HL-60 (cell line): Measurements from ENCODE around the gene SAE1.
A peak's percentile ranks its signal among the peaks of the same experiment; 100 is the strongest.

Experiments used
- DNase-seq, 2 experiments: peaks; one replicate each; pipeline ENCODE4 v3.0.0-alpha.2; 2010 to 2020; ENCODE audit warnings: low read depth in 1 of 2, low spot score in 1 of 2
- H3K27ac ChIP-seq: fragments of 250-450 bp; sonication (Bioruptor Pico); replicated peaks from 2 replicates; pipeline ENCODE4 v1.5.1; 2020; ENCODE audit warnings: mild to moderate bottlenecking, moderate library complexity
- H3K27me3 ChIP-seq: fragments of 250-450 bp; sonication (Bioruptor Pico); 2 replicates; pipeline ENCODE4 v1.5.1; 2021; ENCODE audit warnings: mild to moderate bottlenecking, moderate library complexity; ENCODE audit not compliant: insufficient read depth, poor library complexity, severe bottlenecking
- H3K4me3 ChIP-seq: replicated peaks from 2 replicates; pipeline ENCODE4 v1.5.1; 2011; ENCODE audit warnings: mild to moderate bottlenecking, control low read depth, low read length; ENCODE audit not compliant: insufficient read depth
- GABPA ChIP-seq: IDR thresholded peaks from 2 replicates; pipeline ENCODE4 v1.6.1; 2012; ENCODE audit warnings: low read depth
- POLR2AphosphoS5 ChIP-seq: IDR thresholded peaks from 2 replicates; pipeline ENCODE4 v1.6.1; 2012; ENCODE audit warnings: low read depth
- REST ChIP-seq: IDR thresholded peaks from 2 replicates; pipeline ENCODE4 v1.6.1; 2012; ENCODE audit warnings: low read depth; ENCODE audit not compliant: insufficient replicate concordance
- SPI1 ChIP-seq: IDR thresholded peaks from 2 replicates; pipeline ENCODE4 v1.6.1; 2012; ENCODE audit warnings: low read depth, mild to moderate bottlenecking, borderline replicate concordance
- TF ChIP-seq, protein P1 (sequence below): IDR thresholded peaks from one replicate; pipeline ENCODE4 v1.5.1; 2011; ENCODE audit warnings: low read length, control low read depth, inconsistent platforms; ENCODE audit not compliant: insufficient read depth

SAE1 gene

GRCh38 chr19:47156861-47157430 lies 26.3 kb downstream of the SAE1 start:
- peak in 1 of 2 experiments; percentile 60 for DNase-seq
- TF ChIP-seq REST, result no peak
- peak; percentile 33; the same call in 1 of the 2 replicates for TF ChIP-seq POLR2AphosphoS5
- TF ChIP-seq, protein P1, sequence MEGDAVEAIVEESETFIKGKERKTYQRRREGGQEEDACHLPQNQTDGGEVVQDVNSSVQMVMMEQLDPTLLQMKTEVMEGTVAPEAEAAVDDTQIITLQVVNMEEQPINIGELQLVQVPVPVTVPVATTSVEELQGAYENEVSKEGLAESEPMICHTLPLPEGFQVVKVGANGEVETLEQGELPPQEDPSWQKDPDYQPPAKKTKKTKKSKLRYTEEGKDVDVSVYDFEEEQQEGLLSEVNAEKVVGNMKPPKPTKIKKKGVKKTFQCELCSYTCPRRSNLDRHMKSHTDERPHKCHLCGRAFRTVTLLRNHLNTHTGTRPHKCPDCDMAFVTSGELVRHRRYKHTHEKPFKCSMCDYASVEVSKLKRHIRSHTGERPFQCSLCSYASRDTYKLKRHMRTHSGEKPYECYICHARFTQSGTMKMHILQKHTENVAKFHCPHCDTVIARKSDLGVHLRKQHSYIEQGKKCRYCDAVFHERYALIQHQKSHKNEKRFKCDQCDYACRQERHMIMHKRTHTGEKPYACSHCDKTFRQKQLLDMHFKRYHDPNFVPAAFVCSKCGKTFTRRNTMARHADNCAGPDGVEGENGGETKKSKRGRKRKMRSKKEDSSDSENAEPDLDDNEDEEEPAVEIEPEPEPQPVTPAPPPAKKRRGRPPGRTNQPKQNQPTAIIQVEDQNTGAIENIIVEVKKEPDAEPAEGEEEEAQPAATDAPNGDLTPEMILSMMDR, result no peak
- no peak for TF ChIP-seq GABPA
- peak; percentile 45; the same call in 1 of the 2 replicates for TF ChIP-seq SPI1
- Histone ChIP-seq H3K27me3 (no peaks in the 10 kb centered on the region), H3K4me3 (no peak overlapping the region), H3K27ac (no peak overlapping the region)

GRCh38 chr19:47157431-47158321 lies 27.0 kb downstream of the SAE1 start:
- TF ChIP-seq POLR2AphosphoS5 (no peak), SPI1 (peak; percentile 74; the same call in 1 of the 2 replicates), GABPA (peak; percentile 71), REST (no peak)
- TF ChIP-seq, protein P1, result no peak
- Histone ChIP-seq H3K27me3 (no peaks in the 10 kb centered on the region), H3K4me3 (no peak overlapping the region), H3K27ac (peak overlapping the region; percentile 52)
- peak; percentile 21 to 68 for DNase-seq

GRCh38 chr19:47158367-47158791 lies 27.7 kb downstream of the SAE1 start:
- no peak overlapping the region for H3K4me3 ChIP-seq
- DNase-seq, result no peak
- TF ChIP-seq GABPA, result no peak
- TF ChIP-seq POLR2AphosphoS5, result 0 out of 2 replicates have a peak, but pooled peaks have one; percentile 10
- no peak for TF ChIP-seq SPI1
- no peaks in the 10 kb centered on the region for H3K27me3 ChIP-seq
- peak overlapping the region; percentile 52 for H3K27ac ChIP-seq

DNA sequence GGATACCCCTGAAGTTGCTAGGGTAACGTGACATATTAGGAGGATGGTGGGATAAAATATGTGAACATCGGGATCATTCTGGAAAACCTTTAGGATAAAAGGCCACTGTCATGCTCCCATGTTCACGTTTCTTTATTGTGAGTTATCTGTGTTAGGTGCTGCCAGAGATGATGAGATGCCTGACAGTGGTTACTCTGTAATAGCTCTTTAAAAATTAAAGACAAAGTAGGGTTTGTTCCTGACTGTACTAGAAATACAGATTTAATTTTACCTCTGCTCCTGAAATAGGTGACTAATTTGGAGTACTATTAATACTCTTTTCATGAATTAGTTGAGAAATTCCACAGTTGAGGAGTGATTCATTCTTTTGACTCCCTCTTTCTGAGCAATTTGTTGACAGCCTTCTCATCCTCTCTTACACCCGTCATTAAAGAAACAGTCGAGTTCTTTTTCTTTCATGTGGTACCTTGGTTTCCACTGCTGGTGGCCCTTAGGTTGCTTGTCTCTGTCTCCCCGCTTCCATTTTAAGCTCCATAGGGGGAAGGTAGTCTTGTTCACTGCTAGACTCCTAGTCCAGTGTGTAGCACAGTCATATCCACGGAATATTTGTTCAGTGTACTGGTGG lies 28.4 kb downstream of the SAE1 start:
- no peak for DNase-seq
- no peak overlapping the region for H3K27ac ChIP-seq
- H3K4me3 ChIP-seq, result no peak overlapping the region
- no peaks in the 10 kb centered on the region for H3K27me3 ChIP-seq
- no peak for TF ChIP-seq REST
- no peak for TF ChIP-seq SPI1
- no peak for TF ChIP-seq GABPA
- TF ChIP-seq, protein P1, result no peak
- no peak for TF ChIP-seq POLR2AphosphoS5
